Activated T-cell treated with anti-CD3 and anti-CD28 coated beads for 4 hours (primary cell): ENCODE measurements around the gene SBF1.
"Not testable (repeated sequence)": the region's sequence is repeated elsewhere in the genome, so short reads cannot be mapped to it uniquely, and the experiment has no call there.

Experiments used
- DNase-seq: peaks from one replicate; pipeline ENCODE4 v3.0.0-alpha.2; 2020

The SBF1 gene

GRCh38 chr22:50474710-50475651 lies at the start of gene SBF1:
SBF1 (minus strand) TSS chr22:50475035; CDS start chr22:50474840, 195 bp downstream.
- DNase-seq = peak; percentile 79

DNA sequence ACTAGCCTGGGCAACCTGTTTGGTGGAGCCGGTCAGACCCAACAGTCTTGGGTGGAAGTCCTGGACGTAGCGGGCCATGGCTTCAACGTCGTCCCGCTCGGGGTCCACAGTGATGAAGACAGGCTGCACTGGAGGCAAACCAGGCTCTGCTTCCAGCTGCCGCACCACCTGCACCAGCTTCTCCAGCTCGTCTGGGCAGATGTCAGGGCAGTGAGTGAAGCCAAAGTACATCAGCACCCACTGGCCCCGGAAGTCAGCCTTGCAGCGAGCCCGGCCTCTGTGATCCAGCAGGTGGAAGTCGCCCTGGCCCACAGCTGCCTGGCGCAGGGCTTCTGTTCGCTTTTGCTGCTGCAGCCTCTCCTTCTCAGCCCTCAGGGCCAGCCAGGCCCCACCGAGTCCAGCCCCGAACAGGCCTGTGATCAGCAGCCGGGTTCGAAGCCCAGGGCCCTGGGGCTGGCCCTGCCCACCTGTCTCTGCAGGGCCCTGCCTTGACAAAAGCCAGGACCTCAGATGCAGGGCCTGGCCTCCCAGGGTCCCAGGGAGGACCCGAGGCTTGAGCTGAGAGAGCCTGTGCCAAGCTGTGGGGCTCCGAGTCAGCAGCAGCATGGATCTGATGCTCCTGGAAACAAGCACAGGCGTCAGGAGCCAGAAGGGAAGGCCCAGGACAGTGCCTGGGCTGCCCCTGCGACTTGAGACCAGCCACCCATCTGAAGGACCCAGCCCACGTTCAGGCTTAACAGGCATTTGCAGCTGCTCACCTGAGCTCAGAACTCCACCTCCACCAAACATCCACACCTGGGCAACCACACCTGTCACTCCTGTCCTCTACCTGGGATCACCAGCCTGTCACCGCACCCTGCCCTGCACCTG lies 49.2 kb upstream of the SBF1 start:
- no peak for DNase-seq

- no peak for DNase-seq
Observed at GRCh38 chr22:50523458-50523805, 48.6 kb upstream of the SBF1 start.

DNA sequence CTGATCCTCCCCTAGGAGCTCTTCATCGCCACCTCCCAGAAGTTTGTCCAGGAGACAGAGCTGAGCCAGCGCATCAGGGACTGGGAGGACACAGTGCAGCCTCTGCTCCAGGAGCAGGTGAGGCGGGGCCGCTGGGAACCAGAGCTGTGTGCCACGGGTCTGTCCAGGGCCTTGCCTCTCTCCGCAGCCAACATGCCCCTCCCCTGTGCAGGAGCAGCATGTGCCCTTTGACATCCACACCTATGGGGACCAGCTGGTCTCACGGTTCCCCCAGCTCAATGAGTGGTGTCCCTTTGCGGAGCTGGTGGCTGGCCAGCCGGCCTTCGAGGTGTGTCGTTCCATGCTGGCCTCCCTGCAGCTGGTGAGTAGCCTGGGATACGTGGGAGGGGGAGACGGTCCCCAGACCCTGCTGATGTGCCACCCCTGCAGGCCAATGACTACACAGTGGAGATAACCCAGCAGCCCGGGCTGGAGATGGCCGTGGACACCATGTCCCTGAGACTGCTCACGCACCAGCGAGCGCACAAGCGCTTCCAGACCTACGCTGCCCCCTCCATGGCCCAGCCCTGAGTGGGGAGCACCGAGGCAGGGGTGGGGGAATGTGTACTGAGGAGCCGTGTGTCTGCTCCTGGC lies 48.1 kb upstream of the SBF1 start:
- no peak for DNase-seq

GRCh38 chr22:50522208-50522805 lies 47.5 kb upstream of the SBF1 start:
- DNase-seq = no peak

DNA sequence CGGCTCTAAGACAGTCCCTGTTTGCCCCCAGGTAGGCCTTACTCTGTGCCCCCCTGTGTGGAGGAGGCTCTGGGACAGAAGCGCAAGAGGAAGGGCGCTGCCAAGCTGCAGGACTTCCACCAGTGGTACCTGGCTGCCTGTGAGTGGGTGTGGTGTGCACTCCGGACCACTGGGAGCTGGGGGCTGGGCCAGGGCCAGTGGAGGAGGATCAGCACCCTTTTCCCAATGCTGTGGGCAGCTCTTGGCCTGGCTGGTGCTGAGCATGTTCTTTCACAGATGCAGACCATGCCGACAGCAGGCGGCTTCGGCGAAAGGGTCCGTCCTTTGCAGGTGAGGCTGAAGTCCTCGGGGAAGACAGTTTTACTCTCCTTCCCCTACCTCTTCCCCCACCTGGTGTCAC lies 46.9 kb upstream of the SBF1 start:
- no peak for DNase-seq

GRCh38 chr22:50520826-50521453 lies 46.1 kb upstream of the SBF1 start:
- no peak for DNase-seq

GRCh38 chr22:50520184-50520583 lies 45.3 kb upstream of the SBF1 start:
- not testable (repeated sequence) for DNase-seq

DNA sequence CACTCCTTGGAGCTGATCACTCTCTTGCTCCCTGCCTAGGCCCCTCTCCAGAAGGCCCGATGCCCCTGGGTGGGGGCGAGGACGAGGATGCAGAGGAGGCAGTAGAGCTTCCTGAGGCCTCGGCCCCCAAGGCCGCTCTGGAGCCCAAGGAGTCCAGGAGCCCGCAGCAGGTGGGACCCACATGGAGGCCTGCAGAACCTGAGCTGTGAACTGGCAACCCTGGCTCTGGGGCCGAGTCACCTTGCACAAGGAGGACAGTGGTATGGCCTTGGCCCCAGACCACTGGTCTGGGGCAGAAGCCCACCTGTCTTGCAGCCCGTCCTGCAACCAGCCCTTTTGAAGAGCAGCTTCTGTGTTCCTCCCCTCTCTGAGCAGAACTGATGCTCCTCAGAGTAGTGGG lies 44.3 kb upstream of the SBF1 start:
- no peak for DNase-seq

GRCh38 chr22:50518606-50519005 lies 43.8 kb upstream of the SBF1 start:
- no peak for DNase-seq

GRCh38 chr22:50517495-50518260 lies 42.8 kb upstream of the SBF1 start:
- no peak for DNase-seq

DNA sequence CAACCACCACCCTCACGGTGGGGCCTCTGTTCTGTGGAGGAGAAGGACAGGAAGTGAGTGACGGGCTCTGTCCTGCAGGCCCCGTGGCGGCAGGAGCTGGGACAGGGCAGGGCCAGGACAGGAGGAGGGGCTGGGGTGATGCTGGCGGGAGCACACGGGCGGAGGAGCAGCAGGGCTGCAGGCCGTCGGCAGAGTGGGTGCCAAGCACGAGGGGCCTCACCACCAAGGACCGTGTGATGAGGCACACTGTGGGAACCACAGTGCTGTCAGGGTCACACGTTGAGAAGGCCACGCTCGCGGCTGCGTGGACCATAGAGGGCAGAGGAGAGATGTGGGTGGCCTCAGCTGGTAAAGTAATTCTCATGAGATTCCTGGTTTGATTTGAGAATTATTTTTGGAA lies 42.1 kb upstream of the SBF1 start:
- DNase-seq = no peak

DNA sequence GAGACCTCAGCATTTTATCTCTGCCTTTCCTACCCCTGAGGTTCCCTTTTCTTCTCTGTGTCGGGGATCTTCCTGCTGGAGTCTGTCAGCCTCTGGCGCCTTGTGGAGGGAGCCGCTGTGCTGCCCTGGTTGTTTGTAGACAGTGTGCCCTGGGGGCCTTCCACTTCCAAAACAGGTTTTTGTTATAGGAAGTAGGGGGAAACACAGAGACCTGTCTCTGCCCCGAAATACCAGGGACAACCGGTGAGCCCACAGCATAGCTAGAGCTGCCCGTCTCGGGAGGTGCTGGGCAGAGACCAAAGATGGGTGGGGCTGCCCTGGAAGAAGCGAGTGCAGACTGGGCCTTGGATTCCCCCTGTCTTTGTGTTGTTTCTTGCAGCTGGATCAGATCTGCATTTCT lies 41.2 kb upstream of the SBF1 start:
- DNase-seq = no peak

GRCh38 chr22:50513175-50513574 lies 38.3 kb upstream of the SBF1 start:
- no peak for DNase-seq

DNA sequence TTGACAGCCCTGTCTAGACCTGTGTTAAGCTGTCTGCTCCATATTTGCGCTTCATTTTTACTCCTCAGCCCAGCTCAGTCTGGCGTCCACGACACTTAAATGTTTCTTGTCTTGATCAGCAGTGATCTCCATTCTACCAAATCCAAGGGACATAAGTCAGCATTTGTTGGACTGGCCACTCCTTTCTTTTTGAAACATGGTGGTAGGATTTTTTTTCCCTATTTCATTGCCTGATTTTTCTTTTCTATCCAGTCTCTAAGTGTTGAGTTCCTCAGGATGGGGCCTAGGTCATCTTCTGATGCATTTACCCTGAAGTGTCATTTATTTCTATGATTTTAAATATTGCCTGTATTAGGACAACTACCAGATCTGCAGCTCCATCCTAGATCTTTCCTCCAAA lies 34.1 kb upstream of the SBF1 start:
- no peak for DNase-seq

DNA sequence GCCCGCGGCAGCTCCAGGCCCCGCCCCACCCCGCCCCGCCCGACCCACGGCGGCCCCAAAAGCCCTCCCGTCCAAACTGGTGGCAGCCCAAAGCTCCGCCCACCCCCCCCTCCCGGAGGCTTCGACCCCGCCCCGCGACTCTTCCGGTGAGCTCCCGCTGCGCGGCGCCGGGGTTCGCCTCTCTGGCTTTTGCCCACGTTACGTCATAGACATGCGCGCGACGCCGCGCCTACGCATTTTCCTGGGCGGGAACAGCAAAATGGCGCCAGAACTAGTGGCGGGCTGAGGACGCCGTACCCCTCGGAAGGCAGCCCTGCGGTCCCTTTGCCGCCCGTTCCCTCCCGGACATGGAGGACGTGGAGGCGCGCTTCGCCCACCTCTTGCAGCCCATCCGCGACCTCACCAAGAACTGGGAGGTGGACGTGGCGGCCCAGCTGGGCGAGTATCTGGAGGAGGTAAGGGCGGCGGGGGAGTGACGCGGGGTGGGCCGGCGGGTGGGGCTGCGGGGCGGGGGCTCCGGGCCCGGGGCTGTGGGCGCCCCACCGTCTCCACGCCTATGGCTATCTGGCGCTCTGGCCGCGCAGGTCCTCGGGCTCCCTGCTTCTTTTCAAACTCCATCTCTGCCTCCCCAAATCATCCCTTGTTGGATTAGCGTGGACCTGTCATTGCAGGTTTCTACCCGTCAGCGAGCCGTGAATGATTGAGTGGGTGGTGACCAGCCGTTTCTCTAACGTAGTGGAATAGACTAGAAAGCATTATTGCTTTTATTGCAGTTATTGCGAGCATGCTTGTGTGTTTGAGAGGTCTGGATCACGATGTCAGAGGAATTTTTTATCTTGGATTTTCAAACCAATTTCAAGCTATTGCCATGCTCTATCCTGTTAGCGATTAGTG lies 33.4 kb upstream of the SBF1 start, which contains the start of gene NCAPH2:
TSS of gene NCAPH2 (plus strand) at position 234 of the 894 bp plus-strand sequence. CDS start at position 348, 114 bp downstream.
- DNase-seq = peak; percentile 98

DNA sequence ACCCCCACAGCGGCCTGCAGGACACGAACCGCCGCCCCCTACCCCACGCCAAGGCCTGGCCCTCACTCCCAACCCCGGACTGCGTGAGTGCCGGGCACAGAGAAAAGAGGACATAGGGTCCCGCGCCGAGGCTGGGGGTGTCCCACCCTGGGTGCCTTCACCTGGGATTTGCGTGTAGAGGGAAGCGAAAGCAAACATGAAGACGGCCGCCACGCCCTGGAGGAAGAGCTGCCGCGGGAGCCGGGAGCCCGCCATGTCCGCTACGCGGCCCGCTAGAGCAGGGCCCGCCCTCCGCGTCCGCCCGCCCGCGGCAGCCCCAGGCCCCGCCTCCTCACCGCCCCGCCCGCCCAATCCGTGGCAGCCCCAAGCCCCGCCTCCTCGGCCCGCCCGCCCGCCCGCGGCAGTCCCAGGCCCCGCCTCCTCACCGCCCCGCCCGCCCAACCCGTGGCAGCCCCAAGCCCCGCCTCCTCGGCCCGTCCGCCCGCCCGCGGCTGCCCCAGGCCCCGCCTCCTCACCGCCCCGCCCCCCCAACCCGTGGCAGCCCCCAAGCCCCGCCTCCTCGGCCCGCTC lies 32.7 kb upstream of the SBF1 start, which contains the start of gene LMF2:
TSS of gene LMF2 (minus strand) at position 282 of the 570 bp plus-strand sequence. CDS start at position 255, 27 bp downstream.
- DNase-seq = peak; percentile 92

DNA sequence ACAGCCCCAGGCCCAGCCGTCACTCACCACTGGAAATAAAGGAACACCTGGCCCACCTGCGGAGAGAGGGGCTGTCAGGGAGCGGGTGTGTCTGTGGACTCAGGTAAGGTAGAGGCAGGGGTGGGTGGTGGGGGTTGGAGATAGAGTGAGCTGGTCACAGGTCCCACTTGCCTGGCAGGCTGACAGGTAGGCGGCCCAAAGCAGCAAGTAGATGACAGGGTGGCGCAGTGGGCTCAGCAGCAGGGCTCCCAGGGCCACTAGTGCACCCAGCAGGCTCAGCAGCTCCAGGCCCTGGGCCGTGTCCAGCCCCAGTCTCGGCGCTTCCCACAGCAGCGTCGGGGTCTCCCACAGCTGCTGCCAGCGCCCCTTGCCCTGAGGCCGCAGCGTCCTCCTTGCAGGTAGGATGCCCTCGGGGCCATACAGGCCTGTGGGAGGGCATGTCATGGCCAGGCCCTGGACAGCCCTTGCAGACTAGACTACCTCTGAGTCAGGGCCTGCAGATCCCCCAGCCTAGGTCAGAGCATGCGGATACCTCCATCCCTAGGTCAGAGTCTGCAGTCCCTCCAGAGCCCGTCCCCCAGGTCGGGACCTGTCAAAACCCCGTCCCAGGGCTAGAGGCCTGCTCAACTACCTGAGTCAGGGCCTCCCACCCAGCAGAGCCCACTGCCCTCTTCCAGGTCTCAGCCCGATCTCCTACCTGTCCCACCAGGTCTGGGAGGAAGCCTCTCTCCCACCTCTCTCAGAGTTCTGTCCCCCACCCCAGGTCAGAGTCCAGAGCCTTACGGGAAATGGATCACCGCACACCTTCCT lies 32.0 kb upstream of the SBF1 start:
- no peak for DNase-seq
